ENCODE data around the gene ATP10B.
"Not testable (repeated sequence)": the region's sequence is repeated elsewhere in the genome, so short reads cannot be mapped to it uniquely, and the experiment has no call there.

The ATP10B gene

GRCh38 chr5:160852049-160852448, at the start of gene ATP10B:
TSS of gene ATP10B (minus strand) at chr5:160852211. CDS start at chr5:160688074, 164,137 bp downstream.
- no peak within 1 kb of the TSS for H3K9ac ChIP-seq (ENCODE audit: low read length)
- no peaks in the 10 kb centered on the region for H4K20me1 ChIP-seq (ENCODE audit: low read depth, low read length)
- H3K27me3 ChIP-seq (ENCODE audit: low read length) = no peaks in the 10 kb centered on the region
- H2AFZ ChIP-seq (ENCODE audit: low read depth, low read length, severe bottlenecking) = no peak within 1 kb of the TSS
- H3K27ac ChIP-seq (ENCODE audit: low read depth, low read length) = no peak within 1 kb of the TSS
- no peak within 1 kb of the TSS for H3K4me2 ChIP-seq (ENCODE audit: low read depth, low read length, poor library complexity, severe bottlenecking)
- no peaks in the 10 kb centered on the region for H3K79me2 ChIP-seq (ENCODE audit: insufficient read depth, low read length)
- no peaks in the 10 kb centered on the region for H3K36me3 ChIP-seq (ENCODE audit: low read length)
- H3K4me3 ChIP-seq (ENCODE audit: insufficient read depth, low read length, poor library complexity, severe bottlenecking) = no peak within 1 kb of the TSS
- H3K9me3 ChIP-seq (ENCODE audit: insufficient read depth, low read length) = no peaks in the 10 kb centered on the region
- H3K9me2 ChIP-seq (replicated peaks; ENCODE audit: insufficient read depth, low read length) = no peaks in the 10 kb centered on the region
- no peaks in the 10 kb centered on the region for H3F3A ChIP-seq (ENCODE audit: insufficient read depth)
- no peak for TF ChIP-seq CTCF (IDR thresholded peaks at IDR 0.05; ENCODE audit: insufficient read depth, low read length, poor library complexity, severe bottlenecking)
- no peak for TF ChIP-seq EZH2phosphoT487 (conservative IDR thresholded peaks at IDR 0.05; ENCODE audit: low read length)

- H2AFZ ChIP-seq (ENCODE audit: low read depth, low read length, severe bottlenecking) = no peak overlapping the region
- H3K27ac ChIP-seq (ENCODE audit: low read depth, low read length) = no peak overlapping the region
- H3F3A ChIP-seq (ENCODE audit: insufficient read depth) = no peaks in the 10 kb centered on the region
- no peaks in the 10 kb centered on the region for H3K9me2 ChIP-seq (replicated peaks; ENCODE audit: insufficient read depth, low read length)
- H3K79me2 ChIP-seq (ENCODE audit: insufficient read depth, low read length) = no peaks in the 10 kb centered on the region
- H3K27me3 ChIP-seq (ENCODE audit: low read length) = no peaks in the 10 kb centered on the region
- H4K20me1 ChIP-seq (ENCODE audit: low read depth, low read length) = no peaks in the 10 kb centered on the region
- H3K4me2 ChIP-seq (ENCODE audit: low read depth, low read length, poor library complexity, severe bottlenecking) = no peak overlapping the region
- H3K4me3 ChIP-seq (ENCODE audit: insufficient read depth, low read length, poor library complexity, severe bottlenecking) = no peak overlapping the region
- H3K9ac ChIP-seq (ENCODE audit: low read length) = no peak overlapping the region
- H3K9me3 ChIP-seq (ENCODE audit: insufficient read depth, low read length) = no peaks in the 10 kb centered on the region
- TF ChIP-seq CTCF (IDR thresholded peaks at IDR 0.05; ENCODE audit: insufficient read depth, low read length, poor library complexity, severe bottlenecking) (no peak), EZH2phosphoT487 (conservative IDR thresholded peaks at IDR 0.05; ENCODE audit: low read length) (no peak)
- H3K36me3 ChIP-seq (ENCODE audit: low read length) = no peaks in the 10 kb centered on the region
Measured at GRCh38 chr5:160901656-160902055, 49.6 kb upstream of the ATP10B start.

- TF ChIP-seq CTCF (IDR thresholded peaks at IDR 0.05; ENCODE audit: insufficient read depth, low read length, poor library complexity, severe bottlenecking) (no peak), EZH2phosphoT487 (conservative IDR thresholded peaks at IDR 0.05; ENCODE audit: low read length) (no peak)
- H2AFZ ChIP-seq (ENCODE audit: low read depth, low read length, severe bottlenecking) = no peak overlapping the region
- no peak overlapping the region for H3K4me2 ChIP-seq (ENCODE audit: low read depth, low read length, poor library complexity, severe bottlenecking)
- no peaks in the 10 kb centered on the region for H3F3A ChIP-seq (ENCODE audit: insufficient read depth)
- H3K9me3 ChIP-seq (ENCODE audit: insufficient read depth, low read length) = no peaks in the 10 kb centered on the region
- H3K9me2 ChIP-seq (replicated peaks; ENCODE audit: insufficient read depth, low read length) = no peaks in the 10 kb centered on the region
- no peaks in the 10 kb centered on the region for H3K27me3 ChIP-seq (ENCODE audit: low read length)
- H3K9ac ChIP-seq (ENCODE audit: low read length) = no peak overlapping the region
- H3K36me3 ChIP-seq (ENCODE audit: low read length) = no peaks in the 10 kb centered on the region
- no peak overlapping the region for H3K27ac ChIP-seq (ENCODE audit: low read depth, low read length)
- no peaks in the 10 kb centered on the region for H3K79me2 ChIP-seq (ENCODE audit: insufficient read depth, low read length)
- H3K4me3 ChIP-seq (ENCODE audit: insufficient read depth, low read length, poor library complexity, severe bottlenecking) = no peak overlapping the region
- no peaks in the 10 kb centered on the region for H4K20me1 ChIP-seq (ENCODE audit: low read depth, low read length)
Measured at GRCh38 chr5:160899735-160900134, 47.7 kb upstream of the ATP10B start.

- not testable (repeated sequence) for H3K9me3 ChIP-seq (ENCODE audit: insufficient read depth, low read length); H2AFZ ChIP-seq (ENCODE audit: low read depth, low read length, severe bottlenecking); H3K79me2 ChIP-seq (ENCODE audit: insufficient read depth, low read length); H3K27me3 ChIP-seq (ENCODE audit: low read length); H3K9ac ChIP-seq (ENCODE audit: low read length); H3K27ac ChIP-seq (ENCODE audit: low read depth, low read length); H3K9me2 ChIP-seq (replicated peaks; ENCODE audit: insufficient read depth, low read length); H3K4me3 ChIP-seq (ENCODE audit: insufficient read depth, low read length, poor library complexity, severe bottlenecking); H3K36me3 ChIP-seq (ENCODE audit: low read length); H4K20me1 ChIP-seq (ENCODE audit: low read depth, low read length); H3F3A ChIP-seq (ENCODE audit: insufficient read depth); H3K4me2 ChIP-seq (ENCODE audit: low read depth, low read length, poor library complexity, severe bottlenecking)
Measured at GRCh38 chr5:160893180-160893964, 41.4 kb upstream of the ATP10B start.
